Astrocyte (in vitro differentiated cells and primary cell): ENCODE results near the gene CSNK1E. TPM values are rescaled to one million over a fixed set of nuclear protein-coding genes. Genes with fewer than 3 reads are reported as not detected.
A peak's percentile ranks its signal among the peaks of the same experiment; 100 is the strongest.

Experiments
- DNase-seq: peaks from one replicate; pipeline ENCODE4 v3.0.0-alpha.2; 2010; ENCODE audit warnings: low read depth
- FAIRE-seq: peaks from 2 replicates; lab custom pipeline; 2011; peaks lifted over from hg19 to GRCh38; lab: Jason Lieb, UNC
- H2AFZ ChIP-seq: 2 replicates; pipeline ENCODE4 v1.6.0; 2012; ENCODE audit warnings: low read depth, low read length, inconsistent platforms
- H3K27ac ChIP-seq: 2 replicates; pipeline ENCODE4 v1.5.1; 2011; ENCODE audit warnings: low read depth, low read length, inconsistent platforms
- H3K27me3 ChIP-seq: 2 replicates; pipeline ENCODE4 v1.6.0; 2011; ENCODE audit warnings: low read length, inconsistent platforms; ENCODE audit not compliant: insufficient read depth
- H3K36me3 ChIP-seq: 2 replicates; pipeline ENCODE4 v1.5.1; 2011; ENCODE audit warnings: low read length, inconsistent platforms; ENCODE audit not compliant: insufficient read depth
- H3K4me1 ChIP-seq: 2 replicates; pipeline ENCODE4 v1.5.1; 2011; ENCODE audit warnings: low read length, inconsistent platforms; ENCODE audit not compliant: insufficient read depth
- H3K4me2 ChIP-seq: 2 replicates; pipeline ENCODE4 v1.6.0; 2012; ENCODE audit warnings: low read length, inconsistent platforms
- H3K4me3 ChIP-seq: 2 replicates; pipeline ENCODE4 v1.5.1; 2011; ENCODE audit warnings: low read depth, mild to moderate bottlenecking, low read length, inconsistent platforms; ENCODE audit not compliant: insufficient read depth
- H3K79me2 ChIP-seq: 2 replicates; pipeline ENCODE4 v1.6.0; 2012; ENCODE audit warnings: mild to moderate bottlenecking, low read length, inconsistent platforms; ENCODE audit not compliant: insufficient read depth
- H3K9ac ChIP-seq: 2 replicates; pipeline ENCODE4 v1.6.0; 2012; ENCODE audit warnings: mild to moderate bottlenecking, low read length, inconsistent platforms
- H3K9me3 ChIP-seq: 2 replicates; pipeline ENCODE4 v1.5.1; 2012; ENCODE audit warnings: low read depth, mild to moderate bottlenecking, low read length, inconsistent platforms; ENCODE audit not compliant: insufficient read depth
- H4K20me1 ChIP-seq: 2 replicates; pipeline ENCODE4 v1.6.0; 2012; ENCODE audit warnings: low read length, inconsistent platforms; ENCODE audit not compliant: insufficient read depth
- H3K27ac Mint-ChIP-seq: one replicate; pipeline ENCODE4 v1.8.0; 2021; ENCODE audit warnings: mild to moderate bottlenecking, mixed read lengths; ENCODE audit not compliant: unreplicated experiment
- H3K27me3 Mint-ChIP-seq: one replicate; pipeline ENCODE4 v1.8.0; 2021; ENCODE audit warnings: low read depth, mixed read lengths; ENCODE audit not compliant: unreplicated experiment
- H3K36me3 Mint-ChIP-seq: one replicate; pipeline ENCODE4 v1.8.0; 2021; ENCODE audit warnings: low read depth, mixed read lengths; ENCODE audit not compliant: unreplicated experiment
- H3K4me1 Mint-ChIP-seq: one replicate; pipeline ENCODE4 v1.8.0; 2021; ENCODE audit warnings: low read depth, mixed read lengths; ENCODE audit not compliant: unreplicated experiment
- H3K4me3 Mint-ChIP-seq: one replicate; pipeline ENCODE4 v1.8.0; 2021; ENCODE audit warnings: mild to moderate bottlenecking, moderate library complexity, mixed read lengths; ENCODE audit not compliant: unreplicated experiment
- H3K9me3 Mint-ChIP-seq: one replicate; pipeline ENCODE4 v1.8.0; 2021; ENCODE audit warnings: mild to moderate bottlenecking, mixed read lengths; ENCODE audit not compliant: unreplicated experiment
- EZH2 ChIP-seq: IDR thresholded peaks from 2 replicates; pipeline ENCODE4 v1.6.1; 2012; ENCODE audit warnings: mild to moderate bottlenecking, low read length, inconsistent platforms; ENCODE audit not compliant: insufficient read depth
- total RNA-seq: library from RNA; stranded (reverse); gene quantifications from 2 replicates; pipeline ENCODE4 v1.2.1, GENCODE V29; 2021
- TF ChIP-seq, protein P1 (sequence below): IDR thresholded peaks from 2 replicates; pipeline ENCODE4 v1.5.1; 2011; ENCODE audit warnings: low read depth, mild to moderate bottlenecking, inconsistent platforms, low read length, moderate library complexity; ENCODE audit not compliant: insufficient read depth

Gene CSNK1E
- total RNA-seq, 1 donor from 2014 or later, result 171 TPM

DNA sequence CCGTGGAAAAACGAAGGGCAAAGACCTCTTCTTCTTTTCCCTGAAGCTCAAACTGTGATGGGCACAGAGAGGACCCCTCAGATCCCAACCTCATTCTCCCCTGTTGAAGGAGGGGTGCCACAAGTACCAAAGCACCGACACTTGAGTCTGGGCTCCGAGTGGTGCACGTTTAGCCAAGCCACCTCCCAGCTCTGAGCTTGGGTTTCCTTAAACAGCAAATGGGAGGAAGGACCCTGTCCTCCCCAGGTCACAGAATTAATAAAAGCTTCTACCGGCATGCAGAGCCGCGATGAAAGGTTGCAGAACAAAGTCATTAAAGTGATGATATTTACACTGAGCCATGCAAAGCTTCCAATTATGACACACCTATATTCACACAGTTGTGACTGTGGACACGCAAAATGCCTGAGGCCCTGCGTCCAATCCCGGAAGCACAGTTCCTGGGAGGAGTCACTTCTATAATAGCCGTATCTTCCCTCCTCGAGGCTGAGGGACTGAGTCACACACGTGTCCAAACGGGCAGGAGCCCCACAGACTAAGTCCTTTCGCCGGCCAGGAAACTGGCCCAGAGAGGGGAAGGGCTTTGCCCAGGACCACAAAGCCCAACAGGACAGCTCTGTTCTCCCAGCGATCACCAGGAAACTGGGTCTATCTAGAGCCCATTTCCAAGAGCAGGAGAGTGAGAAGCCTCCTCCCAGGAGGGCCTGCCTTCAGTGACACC lies 922 bp upstream of the CSNK1E start:
- DNase-seq, result peak; percentile 95
- peaks cover 38% of the 10 kb centered on the region for H3K79me2 ChIP-seq

DNA sequence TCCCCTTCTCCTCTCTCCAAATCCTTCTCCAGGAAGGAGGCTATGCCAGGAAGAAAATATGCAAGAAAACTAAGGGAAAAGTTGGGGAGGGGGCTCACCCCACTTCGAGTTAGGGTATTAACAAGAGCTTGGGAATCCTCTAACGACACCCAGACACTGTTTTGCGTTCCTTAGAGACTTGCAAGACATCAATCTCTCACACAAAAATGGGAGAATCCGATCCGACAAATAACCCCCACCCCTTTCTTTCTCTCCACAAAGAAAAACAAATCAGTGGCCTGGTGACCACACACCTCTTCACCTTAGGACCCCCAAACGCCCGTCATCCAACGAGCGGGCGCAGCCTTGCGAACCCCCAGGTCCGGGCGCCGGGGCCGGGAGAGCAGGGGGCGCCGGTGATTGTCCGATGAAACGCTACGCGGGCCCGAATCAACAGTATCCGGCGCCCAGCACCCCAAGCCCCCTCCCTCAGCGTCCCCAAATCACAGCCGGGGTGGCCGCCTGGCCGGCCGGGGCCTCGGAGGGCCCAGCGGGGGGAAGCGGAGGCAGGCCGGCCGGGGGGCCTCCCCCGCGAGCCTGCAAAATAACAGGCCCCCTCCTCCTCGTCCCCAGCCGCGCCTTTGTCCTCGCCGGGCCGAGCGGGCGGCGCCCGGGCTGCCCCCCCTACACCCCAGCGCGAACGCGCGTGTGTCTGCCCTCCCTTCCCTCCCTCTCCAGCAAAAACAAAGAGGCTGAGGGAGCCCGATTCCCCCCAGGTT lies 690 bp downstream of the CSNK1E start:
- peaks cover 40% of the 10 kb centered on the region for H3K4me1 Mint-ChIP-seq
- no peak for FAIRE-seq
- H2AFZ ChIP-seq, result no peak overlapping the region

More for the DNA sequence above, 922 bp upstream of the CSNK1E start:
- peak overlapping the region; percentile 57 for H3K4me3 ChIP-seq
- no peaks in the 10 kb centered on the region for H3K27me3 Mint-ChIP-seq
- H3K4me1 Mint-ChIP-seq, result peaks cover 31% of the 10 kb centered on the region
- H3K4me2 ChIP-seq, result peak overlapping the region; percentile 92
- peak overlapping the region; percentile 85 for H3K4me3 Mint-ChIP-seq
- no peaks in the 10 kb centered on the region for H3K9me3 ChIP-seq
- peaks cover 34% of the 10 kb centered on the region for H4K20me1 ChIP-seq
- FAIRE-seq, result peak; percentile 89
- peaks cover 36% of the 10 kb centered on the region for H3K4me1 ChIP-seq
- no peaks in the 10 kb centered on the region for H3K36me3 ChIP-seq
- peak overlapping the region; percentile 90 for H3K9ac ChIP-seq
- H3K9me3 Mint-ChIP-seq, result no peaks in the 10 kb centered on the region
- no peak for TF ChIP-seq EZH2
- TF ChIP-seq, protein P1, sequence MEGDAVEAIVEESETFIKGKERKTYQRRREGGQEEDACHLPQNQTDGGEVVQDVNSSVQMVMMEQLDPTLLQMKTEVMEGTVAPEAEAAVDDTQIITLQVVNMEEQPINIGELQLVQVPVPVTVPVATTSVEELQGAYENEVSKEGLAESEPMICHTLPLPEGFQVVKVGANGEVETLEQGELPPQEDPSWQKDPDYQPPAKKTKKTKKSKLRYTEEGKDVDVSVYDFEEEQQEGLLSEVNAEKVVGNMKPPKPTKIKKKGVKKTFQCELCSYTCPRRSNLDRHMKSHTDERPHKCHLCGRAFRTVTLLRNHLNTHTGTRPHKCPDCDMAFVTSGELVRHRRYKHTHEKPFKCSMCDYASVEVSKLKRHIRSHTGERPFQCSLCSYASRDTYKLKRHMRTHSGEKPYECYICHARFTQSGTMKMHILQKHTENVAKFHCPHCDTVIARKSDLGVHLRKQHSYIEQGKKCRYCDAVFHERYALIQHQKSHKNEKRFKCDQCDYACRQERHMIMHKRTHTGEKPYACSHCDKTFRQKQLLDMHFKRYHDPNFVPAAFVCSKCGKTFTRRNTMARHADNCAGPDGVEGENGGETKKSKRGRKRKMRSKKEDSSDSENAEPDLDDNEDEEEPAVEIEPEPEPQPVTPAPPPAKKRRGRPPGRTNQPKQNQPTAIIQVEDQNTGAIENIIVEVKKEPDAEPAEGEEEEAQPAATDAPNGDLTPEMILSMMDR, result no peak
- H3K27me3 ChIP-seq, result no peaks in the 10 kb centered on the region
- H3K36me3 Mint-ChIP-seq, result peaks cover 2% of the 10 kb centered on the region
- peak overlapping the region; percentile 92 for H3K27ac ChIP-seq
- H3K27ac Mint-ChIP-seq, result peak overlapping the region; percentile 91
- peak overlapping the region; percentile 42 for H2AFZ ChIP-seq

DNA sequence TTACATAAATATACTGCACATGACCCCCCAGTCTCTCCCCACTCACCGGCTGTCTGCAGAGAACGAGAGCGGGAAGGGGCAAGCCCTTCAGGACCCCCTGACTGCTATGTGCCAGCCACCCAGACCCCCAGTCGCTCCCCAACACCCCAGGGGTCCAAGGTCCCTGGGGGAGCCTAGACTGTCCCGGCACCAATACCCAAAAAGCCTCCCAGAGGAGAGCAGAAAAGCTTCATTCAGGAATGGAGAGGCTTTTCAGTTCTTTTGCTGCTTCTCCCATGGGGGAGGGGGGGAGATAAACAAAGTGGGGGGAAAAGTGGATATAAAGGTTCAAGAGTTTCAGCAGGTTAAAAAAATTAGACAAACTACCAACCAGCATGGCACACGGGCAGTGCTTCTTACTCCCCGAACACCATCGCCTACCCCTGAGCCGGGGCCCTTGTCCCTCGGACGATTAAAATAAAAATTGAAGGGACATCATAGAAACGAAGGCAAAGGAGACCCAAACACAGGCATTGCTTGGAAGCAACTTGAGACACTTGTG lies 1.3 kb downstream of the CSNK1E start:
- H3K4me3 Mint-ChIP-seq, result peak overlapping the region; percentile 97

More for the DNA sequence above, 690 bp downstream of the CSNK1E start:
- Histone ChIP-seq H3K79me2 (peaks cover 55% of the 10 kb centered on the region), H3K9ac (peak overlapping the region; percentile 100), H3K27ac (peak overlapping the region; percentile 91), H3K27me3 (no peaks in the 10 kb centered on the region), H3K4me3 (peak overlapping the region; percentile 89), H3K9me3 (no peaks in the 10 kb centered on the region), H3K4me2 (peak overlapping the region; percentile 96), H4K20me1 (peaks cover 50% of the 10 kb centered on the region), H3K36me3 (peaks cover 7% of the 10 kb centered on the region), H3K4me1 (peaks cover 51% of the 10 kb centered on the region)
- H3K27ac Mint-ChIP-seq, result peak overlapping the region; percentile 97
- H3K27me3 Mint-ChIP-seq, result no peaks in the 10 kb centered on the region
- no peaks in the 10 kb centered on the region for H3K9me3 Mint-ChIP-seq
- peak overlapping the region; percentile 97 for H3K4me3 Mint-ChIP-seq
- TF ChIP-seq EZH2, result no peak
- H3K36me3 Mint-ChIP-seq, result peaks cover 6% of the 10 kb centered on the region
- peak; percentile 41 for DNase-seq

More for the DNA sequence above, 1.3 kb downstream of the CSNK1E start:
- Histone ChIP-seq H3K79me2 (peaks cover 61% of the 10 kb centered on the region), H3K4me1 (peaks cover 57% of the 10 kb centered on the region), H4K20me1 (peaks cover 56% of the 10 kb centered on the region), H3K27me3 (no peaks in the 10 kb centered on the region), H3K27ac (peak overlapping the region; percentile 91), H2AFZ (no peak overlapping the region), H3K4me3 (peak overlapping the region; percentile 89), H3K9ac (peak overlapping the region; percentile 100), H3K4me2 (peak overlapping the region; percentile 96), H3K9me3 (no peaks in the 10 kb centered on the region), H3K36me3 (peaks cover 9% of the 10 kb centered on the region)
- Mint-ChIP-seq H3K27me3 (no peaks in the 10 kb centered on the region), H3K27ac (peak overlapping the region; percentile 97), H3K9me3 (no peaks in the 10 kb centered on the region), H3K4me1 (peaks cover 45% of the 10 kb centered on the region), H3K36me3 (peaks cover 6% of the 10 kb centered on the region)
- no peak for FAIRE-seq
- TF ChIP-seq, protein P1, result no peak
- no peak for TF ChIP-seq EZH2
- DNase-seq, result no peak
